Stimulated activated CD8-positive, alpha-beta memory T cell treated with anti-CD3 and anti-CD28 coated beads, Interleukin-15, amount 100 ng/mL, for 1 hour (primary cell): ENCODE data around the gene CTDSPL.
"Not testable (repeated sequence)": the region's sequence is repeated elsewhere in the genome, so short reads cannot be mapped to it uniquely, and the experiment has no call there.

Experiments
- DNase-seq: peaks from one replicate; pipeline ENCODE4 v3.0.0-alpha.2; 2020; ENCODE audit warnings: low read depth

The CTDSPL gene

GRCh38 chr3:37968813-37969595 lies 107.3 kb downstream of the CTDSPL start:
- DNase-seq, result no peak

DNA sequence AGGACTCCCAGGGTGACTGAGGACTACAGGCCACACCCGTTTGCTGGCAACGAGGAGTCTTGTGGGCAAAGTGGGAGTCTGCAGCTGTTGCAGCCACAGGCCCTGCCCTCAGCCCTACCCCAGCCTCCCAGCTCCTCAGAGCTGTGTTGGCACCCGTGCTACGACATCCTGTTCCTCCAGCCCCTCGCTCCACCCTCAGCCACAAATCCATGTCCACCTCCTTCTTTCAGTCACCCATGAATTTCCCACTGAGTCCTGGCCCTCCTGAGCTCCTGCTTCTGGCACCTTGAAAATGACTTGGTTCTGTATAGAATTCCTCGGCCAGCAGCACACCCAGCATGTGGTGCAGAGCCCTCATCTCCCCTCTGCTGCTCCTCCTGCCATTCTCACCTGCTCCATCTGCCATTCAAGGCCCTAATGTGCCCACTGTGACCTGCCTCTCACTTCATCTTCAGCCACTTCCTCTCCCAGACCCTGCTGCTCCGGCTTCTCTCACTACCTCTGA lies 108.0 kb downstream of the CTDSPL start:
- DNase-seq, result no peak

- no peak for DNase-seq
Observed at GRCh38 chr3:37970802-37971201, 109.1 kb downstream of the CTDSPL start.

DNA sequence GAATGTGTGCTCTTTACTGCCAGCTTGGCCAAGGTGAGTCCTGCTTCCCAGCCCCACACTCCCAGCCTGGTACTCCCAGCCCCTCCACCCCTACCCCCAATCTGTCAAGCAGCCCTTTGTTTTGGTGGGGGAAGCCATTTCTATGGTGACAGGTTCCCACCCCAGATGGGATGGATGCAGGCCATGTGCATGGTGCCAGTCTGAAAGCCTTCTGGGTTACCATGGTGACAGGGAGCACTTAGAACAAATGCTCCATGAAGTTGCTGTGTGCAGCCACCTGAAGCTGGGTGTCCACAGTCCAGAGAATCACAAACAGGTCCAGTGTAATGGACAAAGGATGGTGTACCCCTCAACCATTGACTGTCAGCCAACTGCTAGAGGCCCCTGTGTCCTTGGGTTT lies 109.8 kb downstream of the CTDSPL start:
- DNase-seq, result no peak

- not testable (repeated sequence) for DNase-seq
Observed at GRCh38 chr3:37972056-37972455, 110.4 kb downstream of the CTDSPL start.

DNA sequence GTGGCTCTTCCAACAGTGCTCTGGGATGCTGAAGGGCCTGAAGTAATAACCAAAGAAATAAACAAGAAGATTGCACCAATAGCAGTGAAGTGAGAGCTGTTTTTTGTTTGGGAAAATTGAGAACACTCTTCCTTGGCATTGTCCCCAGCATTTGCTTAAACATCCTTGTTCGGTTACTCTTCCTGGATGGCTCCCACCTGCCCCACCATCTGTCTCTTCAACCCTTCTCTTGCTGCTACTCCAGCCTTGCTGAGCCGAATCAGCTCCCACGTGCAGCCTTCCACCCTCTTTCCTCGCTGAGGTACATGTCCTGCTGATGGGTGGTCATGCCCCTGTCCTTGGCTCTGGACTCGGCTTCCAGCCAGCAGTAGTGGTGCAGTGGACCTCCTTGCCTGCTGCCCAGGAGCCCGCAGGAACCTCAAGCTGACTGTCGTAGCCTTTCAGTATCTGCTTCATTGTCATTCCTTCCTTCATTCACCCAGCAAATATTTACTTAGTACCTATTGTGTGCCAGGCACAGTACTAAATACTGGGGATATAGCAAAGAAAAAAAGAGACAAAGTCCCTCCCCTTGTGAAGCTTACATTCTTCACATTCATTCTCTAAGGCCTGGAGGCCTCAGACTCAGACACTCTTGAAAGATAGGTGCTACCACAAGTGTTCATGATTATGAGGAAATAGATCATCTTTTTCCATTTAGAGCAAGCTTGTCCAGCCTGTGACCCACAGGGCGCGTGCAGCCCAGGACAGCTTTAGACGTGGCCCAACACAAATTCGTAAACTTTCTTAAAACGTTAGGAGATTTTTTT lies 111.8 kb downstream of the CTDSPL start:
- no peak for DNase-seq

DNA sequence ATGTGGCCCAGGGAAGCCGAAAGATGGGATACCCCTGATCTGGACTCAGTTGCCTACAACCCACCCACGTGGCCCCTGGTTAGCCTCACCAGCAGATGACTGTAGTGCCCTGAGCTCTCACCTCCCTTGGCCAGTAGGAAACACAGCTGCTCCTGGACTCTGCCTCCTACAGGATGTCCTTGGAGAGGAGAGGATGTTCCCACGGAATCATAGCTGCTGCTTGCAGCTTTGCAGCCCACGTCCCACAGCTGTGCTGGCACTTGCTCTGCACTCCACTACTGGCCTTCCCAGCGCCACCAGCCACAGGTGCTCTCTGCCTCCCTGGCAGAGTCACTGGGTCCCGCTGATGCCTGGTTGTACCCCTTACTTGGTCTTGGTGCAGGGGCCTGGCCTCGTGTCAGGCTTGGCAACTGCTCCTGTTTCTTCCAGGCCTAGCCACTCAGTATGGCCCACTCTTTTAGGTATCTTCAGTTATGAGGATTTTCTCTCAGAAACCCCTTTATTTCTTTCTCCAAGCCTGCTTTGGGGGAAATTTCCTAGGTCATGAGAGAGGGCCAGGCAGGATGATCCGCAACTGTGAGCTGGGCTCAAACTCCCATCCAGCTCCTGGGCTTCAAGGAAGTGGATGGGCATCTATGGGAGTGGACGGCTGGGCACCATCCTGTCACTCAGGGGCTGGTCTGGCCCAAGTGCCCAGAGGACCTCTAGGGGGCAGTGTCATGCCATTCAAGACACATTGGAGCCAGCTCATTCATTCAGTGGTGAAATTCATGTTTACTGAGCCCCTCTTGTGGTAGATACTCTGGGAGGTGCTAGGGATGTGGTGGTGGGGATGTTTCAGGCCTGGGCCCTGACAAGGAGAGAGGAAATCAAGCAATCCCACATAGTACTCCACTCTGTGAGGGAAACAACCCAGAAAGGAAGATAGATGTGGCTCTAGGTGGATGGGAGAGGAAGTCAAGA lies 112.7 kb downstream of the CTDSPL start:
- peak; percentile 51 for DNase-seq

- DNase-seq, result no peak
Observed at GRCh38 chr3:37979541-37980461, 118.1 kb downstream of the CTDSPL start.

GRCh38 chr3:37980462-37981347 lies 119.0 kb downstream of the CTDSPL start:
- DNase-seq, result no peak

- DNase-seq, result no peak
Observed at GRCh38 chr3:37981348-37981664, 119.6 kb downstream of the CTDSPL start.

DNA sequence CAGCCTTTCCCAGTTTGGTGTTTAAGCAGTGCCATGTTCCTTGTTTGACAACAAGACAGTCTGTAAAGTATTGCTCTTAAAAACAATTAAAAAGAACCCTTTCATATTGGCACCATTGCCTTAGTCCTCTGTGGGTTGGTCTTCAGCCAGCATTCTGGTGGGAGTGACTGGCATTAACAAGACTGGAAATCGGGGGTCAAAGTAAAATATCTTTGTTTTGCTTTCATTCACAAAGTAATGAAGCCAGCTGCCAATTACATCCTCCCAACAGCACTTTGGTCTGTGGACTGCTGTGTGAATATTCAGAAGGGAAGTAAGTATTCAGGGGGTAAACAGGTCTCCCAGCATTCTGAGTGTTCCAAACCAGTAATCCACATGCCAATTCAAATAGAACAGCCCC lies 120.7 kb downstream of the CTDSPL start:
- no peak for DNase-seq

- DNase-seq, result no peak
Observed at GRCh38 chr3:37984051-37984450, 122.4 kb downstream of the CTDSPL start.

GRCh38 chr3:37984596-37984995 lies 122.9 kb downstream of the CTDSPL start:
- no peak for DNase-seq

DNA sequence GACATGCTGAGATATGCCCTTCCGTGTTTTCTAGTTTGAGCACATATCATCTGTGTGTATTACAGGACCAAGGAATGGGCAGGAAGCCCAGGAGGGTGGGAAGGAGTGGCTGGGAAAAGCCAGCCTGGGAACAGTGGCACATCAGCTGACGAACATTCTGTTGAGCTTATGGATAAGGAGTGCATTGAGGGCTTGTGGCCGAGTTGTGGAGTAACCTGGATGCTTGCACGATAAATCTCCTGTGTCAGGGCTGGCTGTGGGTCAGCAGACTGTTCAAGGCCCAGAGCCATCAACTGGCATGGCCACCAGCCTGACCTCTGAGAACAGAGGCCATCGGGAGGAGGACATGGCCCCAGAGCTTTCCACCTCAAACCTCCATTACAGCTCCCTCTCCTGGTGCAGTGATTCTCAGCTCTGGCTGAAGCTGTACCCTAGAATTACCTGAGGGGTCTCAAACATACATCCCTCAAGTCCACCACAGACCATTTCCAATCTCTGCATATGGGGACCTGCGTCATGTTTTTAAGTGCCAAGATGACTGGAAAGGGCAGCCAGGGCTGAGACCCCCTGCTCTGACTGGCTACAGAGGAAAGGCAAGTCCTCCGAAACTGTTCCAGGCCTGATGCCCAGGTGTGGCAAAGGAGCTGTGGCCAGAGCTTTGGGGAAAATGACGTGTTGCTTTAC lies 124.1 kb downstream of the CTDSPL start:
- no peak for DNase-seq

GRCh38 chr3:37986479-37987314 lies 125.0 kb downstream of the CTDSPL start:
- DNase-seq, result no peak

DNA sequence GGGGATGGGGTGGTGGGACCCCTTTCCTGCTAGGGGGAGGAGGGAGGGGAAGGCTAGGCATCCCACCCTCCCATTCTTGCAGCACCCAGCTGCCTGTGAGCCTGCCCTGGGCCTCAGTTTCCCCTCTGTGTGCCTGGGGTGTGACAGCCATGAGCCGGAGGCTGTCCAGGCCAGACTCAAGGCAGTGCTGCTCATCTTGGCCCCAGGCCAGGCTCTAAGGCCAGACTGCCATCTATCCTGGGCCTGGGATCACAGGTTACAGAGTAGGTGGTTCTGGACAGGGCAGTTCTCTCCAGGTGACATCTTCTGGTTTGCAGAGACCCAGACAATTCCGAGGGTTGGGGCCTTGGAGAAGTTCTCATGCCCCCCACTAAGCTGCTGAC lies 125.6 kb downstream of the CTDSPL start:
- DNase-seq, result no peak

GRCh38 chr3:37987751-37988179 lies 126.1 kb downstream of the CTDSPL start:
- DNase-seq, result no peak

DNA sequence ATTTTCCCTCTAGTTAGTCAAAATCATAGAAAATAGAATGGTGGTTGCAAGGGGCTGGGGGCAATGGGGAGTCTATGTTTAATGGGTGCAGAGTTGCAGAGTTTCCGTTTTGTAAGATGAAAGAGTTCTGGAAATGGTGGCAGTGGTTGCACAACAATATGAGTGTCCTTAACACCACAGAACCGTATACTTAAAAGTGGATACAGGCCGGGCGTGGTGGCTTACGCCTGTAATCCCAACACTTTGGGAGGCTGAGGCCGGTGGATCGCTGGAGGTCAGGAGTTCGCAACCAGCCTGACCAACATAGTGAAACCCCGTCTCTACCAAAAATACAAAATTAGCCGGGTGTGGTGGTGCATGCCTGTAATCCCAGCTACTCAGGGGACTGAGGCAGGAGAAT lies 126.7 kb downstream of the CTDSPL start:
- not testable (repeated sequence) for DNase-seq
